NCI-H2029 treated with DMSO at 0.1 percent for 48 hours (cell line): ENCODE results near the gene CCND1.
A peak's percentile ranks its signal among the peaks of the same experiment; 100 is the strongest.

Source experiments
- DNase-seq: peaks from one replicate; lab custom pipeline; 2025; lab: John Stamatoyannopoulos, UW

The CCND1 gene

GRCh38 chr11:69641681-69642548 is 959 bp downstream of the CCND1 start:
- no peak for DNase-seq

GRCh38 chr11:69642549-69642912 is 1.6 kb downstream of the CCND1 start:
- no peak for DNase-seq

GRCh38 chr11:69642913-69643632 is 2.1 kb downstream of the CCND1 start:
- DNase-seq = no peak

GRCh38 chr11:69643646-69644045 is 2.7 kb downstream of the CCND1 start:
- no peak for DNase-seq

- DNase-seq = no peak
These were observed 3.4 kb downstream of the CCND1 start for GRCh38 chr11:69644071-69644961.

GRCh38 chr11:69644962-69645675 is 4.2 kb downstream of the CCND1 start:
- no peak for DNase-seq

- peak; percentile 22 for DNase-seq
These were observed 5.0 kb downstream of the CCND1 start for GRCh38 chr11:69645801-69646492.

- no peak for DNase-seq
These were observed 5.8 kb downstream of the CCND1 start for GRCh38 chr11:69646493-69647389.

- DNase-seq = no peak
These were observed 6.4 kb downstream of the CCND1 start for GRCh38 chr11:69647390-69647748.

DNA sequence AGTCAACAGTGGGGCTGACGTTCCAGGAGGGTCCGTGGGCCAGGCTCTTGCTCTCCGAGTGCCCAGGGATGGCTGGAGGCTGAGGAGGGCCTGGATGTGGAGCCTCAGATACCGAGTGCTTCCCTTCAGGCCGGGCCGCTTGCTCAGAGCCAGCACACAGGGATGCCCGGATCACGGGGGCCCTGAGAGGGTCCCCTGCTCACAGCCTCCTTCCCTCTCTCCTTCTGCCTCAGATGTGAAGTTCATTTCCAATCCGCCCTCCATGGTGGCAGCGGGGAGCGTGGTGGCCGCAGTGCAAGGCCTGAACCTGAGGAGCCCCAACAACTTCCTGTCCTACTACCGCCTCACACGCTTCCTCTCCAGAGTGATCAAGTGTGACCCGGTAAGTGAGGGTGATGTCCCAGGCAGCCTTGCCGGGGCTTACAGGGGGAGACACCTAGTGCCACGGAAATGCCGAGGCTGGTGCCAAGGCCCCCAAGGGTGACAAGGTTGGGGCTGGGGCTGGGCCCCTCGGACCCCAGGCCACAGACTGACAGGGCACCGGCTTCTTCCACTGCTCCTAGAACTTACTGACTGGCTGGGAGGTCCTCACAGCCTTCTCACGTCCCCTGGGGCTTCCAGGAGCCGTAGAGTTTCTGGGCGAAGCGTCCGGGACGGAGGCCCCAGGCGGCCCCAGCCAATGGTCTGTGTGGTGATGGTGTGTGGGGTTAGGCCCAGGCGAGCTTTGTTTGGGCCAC is 7.0 kb downstream of the CCND1 start:
- DNase-seq = no peak

DNA sequence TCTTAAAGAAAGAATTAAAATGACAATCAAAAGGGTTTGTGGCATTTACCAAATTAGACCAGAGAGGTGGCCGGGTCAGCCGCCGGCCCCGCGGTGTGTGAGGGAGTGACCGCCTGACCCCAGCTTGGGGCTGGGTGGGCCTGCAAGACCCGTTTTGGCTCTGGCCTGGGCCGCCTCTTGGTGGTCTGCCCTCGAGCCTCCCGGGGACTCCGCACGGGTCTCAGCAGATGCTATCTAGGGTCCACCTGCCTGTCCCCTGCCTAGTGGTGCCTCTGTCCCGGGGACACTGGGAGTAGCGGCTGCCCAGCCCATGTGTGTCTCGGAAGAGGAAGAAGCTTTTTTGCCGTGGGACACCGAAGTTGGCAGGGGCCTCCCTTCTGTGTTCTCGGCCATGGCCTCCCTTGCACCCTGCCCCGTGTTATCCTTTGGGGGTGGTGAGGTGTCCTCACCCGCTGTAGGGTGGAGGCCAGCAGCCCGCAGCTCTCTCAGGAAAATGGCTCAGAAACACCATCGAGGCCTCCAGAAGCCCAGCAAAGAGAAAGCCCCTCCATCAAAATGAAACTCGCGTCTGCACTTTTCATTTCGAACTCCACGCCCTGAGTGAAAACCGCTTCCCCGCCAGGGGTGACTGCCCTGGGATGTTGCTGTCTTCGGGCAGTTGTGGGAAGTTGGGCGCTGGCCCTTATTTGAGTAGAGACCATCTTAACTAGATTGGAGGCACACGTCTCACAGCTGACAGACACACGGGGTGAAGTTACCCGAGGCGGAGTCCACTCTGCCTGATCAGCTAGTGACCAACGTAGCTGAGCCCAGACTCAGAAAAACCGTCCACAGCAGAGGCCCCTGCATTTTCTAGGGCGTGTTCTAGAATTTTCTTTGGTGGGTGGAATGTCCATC is 8.0 kb downstream of the CCND1 start:
- no peak for DNase-seq

GRCh38 chr11:69649576-69649900 is 8.6 kb downstream of the CCND1 start:
- DNase-seq = no peak

DNA sequence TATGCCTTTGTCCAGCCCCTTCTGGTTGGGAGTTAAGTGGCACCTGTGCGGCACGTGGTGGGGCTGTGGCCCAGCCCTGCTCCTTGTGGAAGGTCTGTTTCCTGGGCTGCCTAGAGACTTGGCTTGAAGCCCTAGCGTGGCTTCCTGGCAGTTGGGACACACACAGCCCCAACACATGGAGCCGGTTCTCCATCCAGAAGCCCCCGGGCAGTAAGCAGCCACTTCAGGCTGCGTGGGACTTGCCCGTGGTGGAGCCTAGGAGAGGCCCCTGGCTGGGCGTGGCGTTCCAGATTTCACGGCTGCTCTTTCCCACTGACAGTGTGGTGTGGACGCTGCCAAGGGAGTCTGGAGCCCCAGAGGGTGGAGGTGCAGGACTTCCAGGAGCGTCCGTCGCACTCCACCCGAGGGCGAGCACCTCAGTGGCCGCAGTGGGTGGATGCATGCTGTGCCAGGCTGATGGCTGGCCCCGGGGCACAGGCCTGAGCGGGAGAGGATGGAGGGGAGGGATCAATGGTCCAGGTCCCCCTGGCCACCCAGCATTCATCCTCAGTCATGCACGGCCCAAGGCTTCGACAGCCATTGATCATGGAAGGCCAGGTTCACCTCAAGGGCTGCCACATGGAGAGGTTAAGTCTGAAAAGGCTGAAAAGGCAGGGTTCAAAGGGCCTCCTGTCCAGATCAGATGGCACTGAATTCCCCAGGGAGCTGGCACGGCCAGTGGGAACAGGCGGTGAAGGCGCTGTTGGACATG is 9.3 kb downstream of the CCND1 start:
- no peak for DNase-seq

GRCh38 chr11:69650832-69651344 is 9.9 kb downstream of the CCND1 start:
- DNase-seq = no peak

- no peak for DNase-seq
These were observed 11.1 kb downstream of the CCND1 start for GRCh38 chr11:69651834-69652620.

- no peak for DNase-seq
These were observed 12.0 kb downstream of the CCND1 start for GRCh38 chr11:69652999-69653398.
